GM12891 (cell line): ENCODE measurements around the gene SLC9A9.

Experiments
- POLR2AphosphoS5 ChIP-seq: IDR thresholded peaks from 2 replicates; pipeline ENCODE4 v1.6.1; 2011; ENCODE audit warnings: low read depth, low read length, control low read depth
- TAF1 ChIP-seq: IDR thresholded peaks from 2 replicates; pipeline ENCODE4 v1.6.1; 2011; ENCODE audit warnings: low read depth, low read length, control low read depth

- TF ChIP-seq TAF1 (no peak), POLR2AphosphoS5 (no peak)
Observed at GRCh38 chr3:143258692-143259091, 589.6 kb downstream of the SLC9A9 start.
